Tibial artery (tissue), 4 donors: ENCODE results near the gene PNMA8C.
"Not testable (repeated sequence)": the region's sequence is repeated elsewhere in the genome, so short reads cannot be mapped to it uniquely, and the experiment has no call there.

Experiments
- DNase-seq, 2 donors: peaks; one replicate each; pipeline ENCODE4 v3.0.0-alpha.2; 2019
- H3K27ac ChIP-seq, 2 donors: fragments of 200-600 bp; sonication (generic) in 1 of 2; 1 replicate in 1 of 2; 2 replicates in 1 of 2; pipeline ENCODE4 v1.5.1; 2018 to 2019; ENCODE audit warnings: mild to moderate bottlenecking in 1 of 2
- H3K27me3 ChIP-seq, 2 donors: fragments of 200-600 bp; sonication (generic) in 1 of 2; one replicate each; pipeline versions ENCODE4 v1.5.1 to v1.6.0; 2016 to 2019
- H3K36me3 ChIP-seq, 3 donors: fragments of 200-600 bp; sonication (generic) in 2 of 3; one replicate each; pipeline ENCODE4 v1.5.1; 2016 to 2019; ENCODE audit warnings: mild to moderate bottlenecking in 2 of 3
- H3K4me1 ChIP-seq, 4 donors: fragments of 200-600 bp; sonication (generic) in 2 of 4; 1 replicate in 3 of 4; 2 replicates in 1 of 4; pipeline ENCODE4 v1.5.1; 2016 to 2019
- H3K4me3 ChIP-seq, 2 donors: fragments of 200-600 bp; sonication (generic) in 1 of 2; 1 replicate in 1 of 2; 2 replicates in 1 of 2; pipeline ENCODE4 v1.5.1; 2018 to 2019; ENCODE audit warnings: mild to moderate bottlenecking in 2 of 2
- H3K9me3 ChIP-seq, 3 donors: fragments of 200-600 bp; sonication (generic) in 1 of 3; one replicate each; pipeline ENCODE4 v1.5.1; 2016 to 2019
- CTCF ChIP-seq, 2 experiments: fragments of 200-600 bp in 1 of 2; fragments of 450-650 bp in 1 of 2; IDR thresholded peaks; one replicate each; pipeline ENCODE4 v1.5.1; 2017 to 2019; ENCODE audit warnings: antibody characterized with exemption in 2 of 2, mild to moderate bottlenecking in 1 of 2, moderate library complexity in 1 of 2
- intact Hi-C: fragments of 100-400 bp; cut with DNase I; formaldehyde crosslinking; loops from one replicate; pipeline ENCODE4 v1.15.0; 2023; ENCODE audit warnings: low total_unique reads

The PNMA8C gene

GRCh38 chr19:46447006-46447405, 18.3 kb upstream of the PNMA8C start:
- DNase-seq, result peak; percentile 2 to 13
- intact Hi-C loops, result no loop called here
- no peak for TF ChIP-seq CTCF (IDR thresholded peaks at IDR 0.05)
- no peaks in the 10 kb centered on the region for H3K9me3 ChIP-seq
- H3K4me1 ChIP-seq, result peaks cover 0 to 52% (median 25%) of the 10 kb centered on the region in 4 donors
- H3K27ac ChIP-seq, result peak overlapping the region; percentile 58 to 70
- no peak overlapping the region for H3K4me3 ChIP-seq
- H3K27me3 ChIP-seq, result no peaks in the 10 kb centered on the region
- H3K36me3 ChIP-seq, result no peaks in the 10 kb centered on the region

DNA sequence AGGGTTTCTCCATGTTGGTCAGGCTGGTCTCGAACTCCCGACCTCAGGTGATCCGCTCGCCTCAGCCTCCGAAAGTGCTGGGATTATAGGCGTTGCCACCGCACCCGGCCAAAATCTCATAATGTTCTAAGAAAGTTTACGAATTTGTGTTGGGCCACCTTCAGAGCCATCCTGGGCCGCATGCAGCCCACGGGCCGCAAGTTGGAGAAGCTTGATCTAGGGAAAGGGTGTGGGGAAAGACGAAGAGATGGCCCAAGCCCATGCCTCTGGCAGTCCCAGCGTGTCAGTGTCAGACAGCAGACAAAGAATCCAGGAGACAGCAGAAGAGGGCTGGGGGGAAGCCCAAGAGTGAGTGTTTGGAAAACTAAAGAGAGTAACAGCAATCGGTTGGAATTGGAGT, 17.3 kb upstream of the PNMA8C start:
- Histone ChIP-seq H3K4me3 (no peak overlapping the region), H3K27me3 (no peaks in the 10 kb centered on the region), H3K36me3 (no peaks in the 10 kb centered on the region), H3K27ac (no peak overlapping the region), H3K9me3 (no peaks in the 10 kb centered on the region), H3K4me1 (peaks cover 0 to 49% (median 22%) of the 10 kb centered on the region in 4 donors)
- TF ChIP-seq CTCF (IDR thresholded peaks at IDR 0.05), result no peak
- intact Hi-C loops, result no loop called here
- DNase-seq, result peak in 1 of 2 donors; percentile 52

- no peak for TF ChIP-seq CTCF (IDR thresholded peaks at IDR 0.05)
- no peaks in the 10 kb centered on the region for H3K9me3 ChIP-seq
- H3K27me3 ChIP-seq, result no peaks in the 10 kb centered on the region
- H3K36me3 ChIP-seq, result no peaks in the 10 kb centered on the region
- H3K4me1 ChIP-seq, result peaks cover 0 to 25% (median 13%) of the 10 kb centered on the region in 4 donors
- intact Hi-C loops, result no loop called here
- DNase-seq, result peak in 1 of 2 donors; percentile 61
- H3K27ac ChIP-seq, result peak overlapping the region; percentile 46 to 55
- no peak overlapping the region for H3K4me3 ChIP-seq
Observed at GRCh38 chr19:46442808-46443450, 14.2 kb upstream of the PNMA8C start.

DNA sequence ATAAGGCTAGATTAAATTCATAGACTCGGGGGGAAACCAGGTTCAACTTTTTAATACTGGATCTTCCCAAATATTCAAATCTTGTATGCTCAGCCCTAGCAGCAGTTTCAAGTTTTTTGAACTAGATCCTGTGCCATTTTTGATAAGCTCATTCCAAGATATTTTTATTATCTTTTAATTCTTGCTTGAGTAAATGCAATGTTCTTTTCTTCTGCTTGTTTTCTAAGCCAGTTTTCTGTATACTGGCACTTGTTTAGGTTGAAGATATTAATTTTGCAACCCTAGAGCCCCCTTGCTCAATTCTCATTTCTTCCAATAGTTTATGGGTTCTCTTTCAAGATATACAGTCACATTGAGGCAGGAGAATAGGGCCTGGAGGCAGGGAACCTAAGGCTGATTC, 13.1 kb upstream of the PNMA8C start:
- no peak for DNase-seq
- intact Hi-C loops, result no loop called here
- Histone ChIP-seq H3K27ac (peak overlapping the region; percentile 50 to 55), H3K36me3 (no peaks in the 10 kb centered on the region), H3K27me3 (no peaks in the 10 kb centered on the region), H3K4me3 (no peak overlapping the region), H3K4me1 (peaks cover 0 to 20% (median 11%) of the 10 kb centered on the region in 4 donors), H3K9me3 (no peaks in the 10 kb centered on the region)
- TF ChIP-seq CTCF (IDR thresholded peaks at IDR 0.05), result no peak

DNA sequence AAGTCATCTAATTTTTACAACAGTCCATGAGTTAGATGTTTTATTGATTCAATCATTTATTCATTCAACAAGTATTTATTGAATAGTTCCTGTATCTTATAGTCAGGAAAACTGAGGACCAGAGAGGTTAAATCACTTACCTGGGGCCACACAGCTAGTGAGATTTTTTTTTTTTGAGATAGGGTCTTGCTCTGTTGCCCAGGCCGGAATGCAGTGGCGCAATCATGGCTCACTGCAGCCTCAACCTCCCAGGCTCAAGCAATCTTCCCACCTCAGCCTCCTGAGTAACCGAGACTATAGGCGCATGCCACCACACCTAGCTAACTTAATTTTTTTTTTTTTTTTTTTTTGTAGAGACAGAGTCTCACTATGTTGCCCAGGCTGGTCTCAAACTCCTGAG, 7.0 kb upstream of the PNMA8C start:
- H3K4me3 ChIP-seq, intact Hi-C loops, H3K9me3 ChIP-seq, H3K27ac ChIP-seq, H3K4me1 ChIP-seq, H3K27me3 ChIP-seq, H3K36me3 ChIP-seq: not testable (repeated sequence)
- DNase-seq, result peak in 1 of 2 donors; percentile 5

DNA sequence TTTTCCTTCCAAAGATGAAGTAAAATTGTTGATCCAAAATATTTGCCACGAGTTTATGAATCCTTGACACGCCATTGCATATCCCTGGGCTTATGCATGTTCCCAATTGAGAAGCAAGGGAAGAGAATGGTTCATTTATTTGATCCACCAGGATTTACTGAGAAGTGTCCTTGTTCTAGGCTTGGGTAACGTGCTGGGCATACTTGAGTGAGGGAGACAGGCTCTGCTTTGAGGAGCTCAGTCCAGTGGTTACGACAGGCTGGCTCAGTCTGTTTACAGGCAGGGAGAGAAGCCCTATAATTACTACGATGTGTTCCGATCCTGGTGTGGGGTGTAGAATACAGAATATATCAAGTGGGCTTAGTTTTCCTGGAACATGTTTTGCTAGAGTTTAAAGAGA, 6.3 kb upstream of the PNMA8C start:
- Histone ChIP-seq H3K9me3 (no peaks in the 10 kb centered on the region), H3K27ac (no peak overlapping the region), H3K36me3 (no peaks in the 10 kb centered on the region), H3K4me1 (no peaks in the 10 kb centered on the region), H3K27me3 (no peaks in the 10 kb centered on the region), H3K4me3 (no peak overlapping the region)
- no peak for TF ChIP-seq CTCF (IDR thresholded peaks at IDR 0.05)
- no peak for DNase-seq
- intact Hi-C loops, result no loop called here

DNA sequence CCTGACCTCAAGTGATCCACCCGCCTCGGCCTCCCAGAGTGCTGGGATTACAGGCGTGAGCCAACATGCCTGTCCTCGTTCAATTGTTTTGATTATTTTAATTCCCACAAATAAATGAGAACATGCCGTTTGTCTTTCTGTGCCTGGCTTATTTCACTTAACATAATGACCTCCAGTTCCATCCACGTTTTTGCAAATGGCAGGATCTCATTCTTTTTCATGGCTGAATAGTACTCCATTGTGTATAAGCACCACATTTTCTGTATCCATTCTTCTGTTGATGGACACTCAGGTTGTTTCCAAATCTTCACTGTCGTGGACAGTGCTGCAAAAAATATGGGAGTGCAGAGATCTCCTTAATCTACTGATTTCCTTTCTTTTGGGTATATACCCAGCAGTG, 4.7 kb upstream of the PNMA8C start:
- H3K27me3 ChIP-seq, H3K4me3 ChIP-seq, intact Hi-C loops: not testable (repeated sequence)

More for the DNA sequence above, 4.7 kb upstream of the PNMA8C start:
- not testable (repeated sequence) for H3K4me1 ChIP-seq, H3K27ac ChIP-seq, H3K9me3 ChIP-seq, H3K36me3 ChIP-seq, DNase-seq
